ENCODE measurements around the gene ZBTB34.

- no peak for TF ChIP-seq GATA2 (IDR thresholded peaks at IDR 0.05; ENCODE audit: low read depth, low read length)
- no peak for TF ChIP-seq GATA3 (IDR thresholded peaks at IDR 0.05; ENCODE audit: low read depth, low read length)
Measured at GRCh38 chr9:126836216-126836615, 24.2 kb upstream of the ZBTB34 start.

Data from SH-SY5Y (cell line).